ENCODE data around the gene ZNF774. TPM values are rescaled to one million over a fixed set of nuclear protein-coding genes. Genes with fewer than 3 reads are reported as not detected.

Gene ZNF774
- total and polyA plus RNA-seq, 2 experiments from 2014 or later = 0.22 to 1.6 TPM

- no peaks in the 10 kb centered on the region for H3K36me3 ChIP-seq (ENCODE audit: low read depth)
- in situ Hi-C loops (cut with MboI) = no loop called here
- H3F3A ChIP-seq (ENCODE audit: insufficient read depth) = no peaks in the 10 kb centered on the region
- no peaks in the 10 kb centered on the region for H3K9me3 ChIP-seq (ENCODE audit: low read depth)
- DNase-seq = no peak
- H3K79me2 ChIP-seq (ENCODE audit: insufficient read depth) = no peaks in the 10 kb centered on the region
- TF ChIP-seq EZH2 (IDR thresholded peaks at IDR 0.05; ENCODE audit: insufficient read depth, poor library complexity, severe bottlenecking) (no peak), EZH2phosphoT487 (IDR thresholded peaks at IDR 0.05; ENCODE audit: insufficient read depth, low read depth) (no peak)
- H3K9ac ChIP-seq = no peak overlapping the region
- no peak overlapping the region for H2AFZ ChIP-seq
- H3K27me3 ChIP-seq (replicated peaks; ENCODE audit: insufficient read depth) = no peaks in the 10 kb centered on the region
- WGBS, 2 experiments (ENCODE audit: low coverage in 1 of 2, low lambda C conversion rate in 2 of 2, missing lambda C conversion rate in 2 of 2) = 93 to 98% methylated on average over 2 of the region's 2 CpGs
- H3K9me2 ChIP-seq (ENCODE audit: insufficient read depth) = no peaks in the 10 kb centered on the region
- peaks cover 10% of the 10 kb centered on the region for H3K4me1 ChIP-seq (ENCODE audit: insufficient read depth)
- no peak overlapping the region for H3K27ac ChIP-seq
- no peaks in the 10 kb centered on the region for H4K20me1 ChIP-seq (ENCODE audit: insufficient read depth)
- no peak overlapping the region for H3K4me3 ChIP-seq
- H3K4me2 ChIP-seq (ENCODE audit: unreplicated experiment) = no peak overlapping the region
Measured at GRCh38 chr15:90354986-90355385, 2.9 kb downstream of the ZNF774 start.

- H3K9me2 ChIP-seq (ENCODE audit: insufficient read depth) = no peaks in the 10 kb centered on the region
- peak; percentile 86 for DNase-seq
- no peak overlapping the region for H3K9ac ChIP-seq
- WGBS, 2 experiments (ENCODE audit: low coverage in 1 of 2, low lambda C conversion rate in 2 of 2, missing lambda C conversion rate in 2 of 2) = 78 to 81% methylated on average over 8 of the region's 8 CpGs
- no peak overlapping the region for H3K27ac ChIP-seq
- H4K20me1 ChIP-seq (ENCODE audit: insufficient read depth) = no peaks in the 10 kb centered on the region
- H3F3A ChIP-seq (ENCODE audit: insufficient read depth) = peaks cover 11% of the 10 kb centered on the region; the same call in 1 of the 2 replicates
- in situ Hi-C loops (cut with MboI) = no loop called here
- H3K4me3 ChIP-seq = no peak overlapping the region
- TF ChIP-seq EZH2phosphoT487 (IDR thresholded peaks at IDR 0.05; ENCODE audit: insufficient read depth, low read depth) = no peak
- no peaks in the 10 kb centered on the region for H3K27me3 ChIP-seq (replicated peaks; ENCODE audit: insufficient read depth)
- peaks cover 25% of the 10 kb centered on the region for H3K4me1 ChIP-seq (ENCODE audit: insufficient read depth)
- no peaks in the 10 kb centered on the region for H3K79me2 ChIP-seq (ENCODE audit: insufficient read depth)
- no peak overlapping the region for H3K4me2 ChIP-seq (ENCODE audit: unreplicated experiment)
- H3K36me3 ChIP-seq (ENCODE audit: low read depth) = no peaks in the 10 kb centered on the region
- no peak overlapping the region for H2AFZ ChIP-seq
- no peaks in the 10 kb centered on the region for H3K9me3 ChIP-seq (ENCODE audit: low read depth)
Measured at GRCh38 chr15:90358124-90359033, 6.3 kb downstream of the ZNF774 start.

GRCh38 chr15:90360746-90361145 is 8.7 kb downstream of the ZNF774 start:
- Histone ChIP-seq H3K4me1 (ENCODE audit: insufficient read depth) (peaks cover 38% of the 10 kb centered on the region), H3K9me3 (ENCODE audit: low read depth) (no peaks in the 10 kb centered on the region), H3K9me2 (ENCODE audit: insufficient read depth) (no peaks in the 10 kb centered on the region), H4K20me1 (ENCODE audit: insufficient read depth) (no peaks in the 10 kb centered on the region), H3K79me2 (ENCODE audit: insufficient read depth) (no peaks in the 10 kb centered on the region), H3K9ac (no peak overlapping the region), H2AFZ (no peak overlapping the region), H3K27me3 (replicated peaks; ENCODE audit: insufficient read depth) (no peaks in the 10 kb centered on the region), H3K36me3 (ENCODE audit: low read depth) (no peaks in the 10 kb centered on the region), H3F3A (ENCODE audit: insufficient read depth) (peaks cover 13% of the 10 kb centered on the region; the same call in 1 of the 2 replicates), H3K27ac (no peak overlapping the region), H3K4me3 (no peak overlapping the region), H3K4me2 (ENCODE audit: unreplicated experiment) (no peak overlapping the region)
- 93 to 96% methylated on average over 14 of the region's 14 CpGs for WGBS, 2 experiments (ENCODE audit: low coverage in 1 of 2, low lambda C conversion rate in 2 of 2, missing lambda C conversion rate in 2 of 2)
- in situ Hi-C loops (cut with MboI) = no loop called here
- TF ChIP-seq EZH2phosphoT487 (IDR thresholded peaks at IDR 0.05; ENCODE audit: insufficient read depth, low read depth) = no peak
- TF ChIP-seq EZH2 (IDR thresholded peaks at IDR 0.05; ENCODE audit: insufficient read depth, poor library complexity, severe bottlenecking) = no peak
- no peak for DNase-seq

- TF ChIP-seq EZH2phosphoT487 (IDR thresholded peaks at IDR 0.05; ENCODE audit: insufficient read depth, low read depth) (no peak), EZH2 (IDR thresholded peaks at IDR 0.05; ENCODE audit: insufficient read depth, poor library complexity, severe bottlenecking) (no peak)
- Histone ChIP-seq H3K79me2 (ENCODE audit: insufficient read depth) (no peaks in the 10 kb centered on the region), H3F3A (ENCODE audit: insufficient read depth) (peaks cover 13% of the 10 kb centered on the region; the same call in 1 of the 2 replicates), H3K27me3 (replicated peaks; ENCODE audit: insufficient read depth) (no peaks in the 10 kb centered on the region), H3K9me3 (ENCODE audit: low read depth) (no peaks in the 10 kb centered on the region), H3K27ac (peak overlapping the region; percentile 98), H3K4me2 (ENCODE audit: unreplicated experiment) (peak overlapping the region; percentile 57), H3K4me3 (peak overlapping the region; percentile 40; the same call in 1 of the 2 replicates), H3K4me1 (ENCODE audit: insufficient read depth) (peaks cover 46% of the 10 kb centered on the region), H3K36me3 (ENCODE audit: low read depth) (no peaks in the 10 kb centered on the region), H4K20me1 (ENCODE audit: insufficient read depth) (no peaks in the 10 kb centered on the region), H2AFZ (peak overlapping the region; percentile 59), H3K9ac (peak overlapping the region; percentile 84), H3K9me2 (ENCODE audit: insufficient read depth) (no peaks in the 10 kb centered on the region)
- peak; percentile 97 for DNase-seq
- 0% methylated on average over 2 of the region's 2 CpGs for WGBS, 2 experiments (ENCODE audit: low coverage in 1 of 2, low lambda C conversion rate in 2 of 2, missing lambda C conversion rate in 2 of 2)
- in situ Hi-C loops (cut with MboI) = no loop called here
Measured at GRCh38 chr15:90362936-90363212, 10.8 kb downstream of the ZNF774 start.

Measured in GM23248 (cell line).